Aortic smooth muscle cell (primary cell): ENCODE data around the gene CHCHD4. TPM values are rescaled to one million over a fixed set of nuclear protein-coding genes. Genes with fewer than 3 reads are reported as not detected.

Experiments used
- total RNA-seq: library from RNA; depleted of rRNA; stranded (reverse); fragments of >200 nt; gene quantifications from 2 replicates; pipeline ENCODE4 v1.2.3, GENCODE V29; 2014

CHCHD4 gene
- 11.4 and 11.8 TPM in 2 replicates for total RNA-seq

GRCh38 chr3:14124615-14125192 lies at the start of gene CHCHD4, which contains the start of gene TMEM43:
Gene CHCHD4, minus strand, starts transcription at chr3:14124870. Its CDS starts 194 bp downstream, at chr3:14124676.
Gene TMEM43, plus strand, starts transcription at chr3:14125052. Its CDS starts 142 bp downstream, at chr3:14125194.

Other genes starting within 250 kb of the CHCHD4 start
- gene WNT7A, start 244.8 kb downstream of the CHCHD4 start, total RNA-seq, result not detected in 2 replicates
- 78.1 and 101 TPM in 2 replicates for gene TMEM43, start 182 bp upstream of the CHCHD4 start, total RNA-seq
- 37.0 and 41.4 TPM in 2 replicates for gene XPC, start 53.7 kb upstream of the CHCHD4 start, total RNA-seq
- 9.9 and 10.6 TPM in 2 replicates for gene LSM3, start 53.9 kb upstream of the CHCHD4 start, total RNA-seq